D721Med (cell line): ENCODE results near the gene ATG16L1.

ENCODE experiments used
- DNase-seq: peaks from one replicate; pipeline ENCODE4 v3.0.0; 2011; ENCODE audit warnings: low spot score; ENCODE audit not compliant: insufficient read length
- FAIRE-seq: peaks from 2 replicates; lab custom pipeline; 2011; peaks lifted over from hg19 to GRCh38; lab: Jason Lieb, UNC
- CTCF ChIP-seq: IDR thresholded peaks from 2 replicates; pipeline ENCODE4 v1.5.1; 2012; ENCODE audit warnings: mild to moderate bottlenecking, control low read depth; ENCODE audit not compliant: insufficient read depth; ENCODE audit errors: missing control alignments

ATG16L1 gene

DNA sequence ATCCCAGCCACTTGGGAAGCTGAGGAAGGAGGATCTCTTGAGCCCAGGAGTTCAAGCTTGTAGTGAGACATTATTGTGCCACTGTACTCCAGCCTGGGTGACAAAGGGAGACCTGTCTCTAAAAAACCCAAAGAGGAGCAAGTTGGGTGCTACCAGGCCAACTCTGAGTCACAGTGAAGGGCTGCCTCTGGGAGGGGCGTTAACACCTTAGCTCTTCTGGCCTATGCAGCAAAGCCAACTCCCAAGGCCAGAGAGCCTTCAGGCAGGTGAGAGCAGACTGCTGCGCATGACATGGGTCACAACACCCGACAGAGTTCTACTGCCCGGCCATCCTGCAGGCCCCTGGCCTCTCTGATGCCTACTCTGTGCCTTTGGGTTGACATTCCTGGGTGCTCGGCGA, 32.6 kb upstream of the ATG16L1 start:
- no peak for TF ChIP-seq CTCF
- no peak for DNase-seq
- FAIRE-seq = no peak

DNA sequence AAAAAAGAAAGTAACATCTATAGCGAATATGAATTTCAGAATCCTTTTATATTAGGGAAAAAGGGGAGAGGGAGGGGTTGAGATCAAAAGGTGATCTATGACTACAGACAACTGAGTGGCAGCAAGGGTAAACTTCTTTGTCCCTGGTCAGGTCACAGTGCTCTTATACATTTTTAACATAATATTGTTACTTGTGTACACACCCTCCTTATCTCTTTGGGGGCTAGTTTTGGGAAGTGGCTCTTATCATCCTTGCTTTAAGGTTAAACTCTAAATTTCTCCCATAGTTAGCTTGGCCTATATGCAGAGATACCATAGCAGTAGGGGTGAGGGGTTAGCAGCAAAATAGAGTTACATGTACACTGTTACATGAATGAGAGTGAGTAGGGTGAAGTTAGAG, 31.6 kb upstream of the ATG16L1 start:
- DNase-seq (no peak), FAIRE-seq (no peak)
- no peak for TF ChIP-seq CTCF

DNA sequence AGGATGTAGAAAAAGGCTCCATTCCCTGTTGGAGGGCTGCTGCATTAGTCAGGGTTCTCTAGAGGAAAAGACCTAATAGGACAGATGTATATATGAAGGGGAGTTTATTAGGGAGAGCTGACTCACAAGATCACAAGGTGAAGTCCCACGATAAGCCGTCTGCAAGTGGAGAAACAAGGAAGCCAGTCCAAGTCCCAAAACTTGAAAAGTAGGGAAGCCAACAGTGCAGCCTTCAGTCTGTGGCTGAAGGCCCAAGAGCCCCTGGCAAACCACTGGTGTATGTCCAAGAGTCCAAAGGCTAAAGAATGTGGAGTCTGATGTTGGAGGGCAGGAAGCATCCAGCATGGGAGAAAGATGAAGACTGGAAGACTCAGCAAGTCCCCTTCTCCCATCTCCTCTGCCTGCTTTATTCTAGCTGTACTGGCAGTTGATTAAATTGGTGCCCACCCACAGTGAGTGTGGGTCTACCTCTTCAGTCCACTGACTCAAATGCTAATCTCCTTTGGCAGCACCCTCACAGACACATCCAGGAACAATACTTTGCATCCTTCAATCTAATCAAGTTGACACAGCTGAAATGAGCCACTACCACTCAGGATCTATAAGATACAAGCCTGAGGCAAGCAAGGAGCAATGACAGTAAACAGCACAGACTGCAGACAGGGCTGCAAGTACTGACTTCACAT, 30.0 kb upstream of the ATG16L1 start:
- TF ChIP-seq CTCF = no peak
- DNase-seq (no peak), FAIRE-seq (no peak)

- TF ChIP-seq CTCF = no peak
- no peak for FAIRE-seq
- no peak for DNase-seq
Measured at GRCh38 chr2:233223059-233223894, 28.2 kb upstream of the ATG16L1 start.

- no peak for TF ChIP-seq CTCF
- FAIRE-seq (no peak), DNase-seq (no peak)
Measured at GRCh38 chr2:233225230-233226068, 26.0 kb upstream of the ATG16L1 start.

DNA sequence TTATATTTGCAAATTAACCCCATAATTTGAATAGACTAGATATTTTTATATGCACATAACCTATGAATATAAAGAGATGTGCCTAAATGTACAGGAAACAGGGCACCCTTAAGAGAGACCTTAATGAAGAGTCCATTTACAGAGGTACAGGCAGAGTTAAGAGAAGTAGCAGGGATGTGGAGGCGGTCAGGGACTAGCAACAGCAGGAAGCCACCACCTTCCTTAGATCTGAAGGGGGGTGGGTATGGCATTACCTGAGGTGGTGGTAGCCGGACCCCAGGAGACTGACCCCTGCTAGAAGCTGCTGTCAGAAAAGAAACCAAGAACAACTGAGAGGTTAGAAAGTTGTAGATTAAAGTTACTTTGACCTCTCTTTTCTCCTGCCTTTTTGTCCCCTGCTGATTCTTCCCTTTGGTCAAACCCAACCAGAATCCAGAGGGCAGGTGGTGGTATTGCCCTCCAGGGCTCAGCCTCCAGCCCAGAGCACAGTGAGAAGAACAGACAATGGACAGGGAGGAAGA, 24.9 kb upstream of the ATG16L1 start:
- DNase-seq (no peak), FAIRE-seq (no peak)

More for the DNA sequence above, 24.9 kb upstream of the ATG16L1 start:
- TF ChIP-seq CTCF = no peak
